SK-N-SH treated with all-trans-retinoic acid at 6 μM for 48 hours (cell line): ENCODE data around the gene CD276.

ENCODE experiments used
- PPARA ChIP-seq: fragments of 250-450 bp; sonication (Bioruptor Pico); IDR thresholded peaks from 2 replicates; pipeline ENCODE4 v1.5.0; 2020; ENCODE audit warnings: mild to moderate bottlenecking, borderline replicate concordance
- ZFP3 ChIP-seq: fragments of 250-450 bp; sonication (Bioruptor Pico); IDR thresholded peaks from 2 replicates; pipeline ENCODE4 v1.5.0; 2020; ENCODE audit warnings: mild to moderate bottlenecking, moderate library complexity
- TF ChIP-seq, protein P1 (sequence below): fragments of 250-450 bp; sonication (Bioruptor Pico); IDR thresholded peaks from 2 replicates; pipeline ENCODE4 v1.8.0; 2021; ENCODE audit warnings: low read depth, mild to moderate bottlenecking, moderate library complexity, borderline replicate concordance
- TF ChIP-seq, protein P2 (sequence below): fragments of 250-450 bp; sonication (Bioruptor Pico); IDR thresholded peaks from 2 replicates; pipeline ENCODE4 v1.5.1; 2020; ENCODE audit warnings: low read depth, mild to moderate bottlenecking, moderate library complexity

GRCh38 chr15:73754461-73754860 lies 70.3 kb downstream of the CD276 start:
- TF ChIP-seq PPARA (CRISPR knock-in tag) (no peak), ZFP3 (CRISPR knock-in tag) (no peak)
- TF ChIP-seq, protein P1, sequence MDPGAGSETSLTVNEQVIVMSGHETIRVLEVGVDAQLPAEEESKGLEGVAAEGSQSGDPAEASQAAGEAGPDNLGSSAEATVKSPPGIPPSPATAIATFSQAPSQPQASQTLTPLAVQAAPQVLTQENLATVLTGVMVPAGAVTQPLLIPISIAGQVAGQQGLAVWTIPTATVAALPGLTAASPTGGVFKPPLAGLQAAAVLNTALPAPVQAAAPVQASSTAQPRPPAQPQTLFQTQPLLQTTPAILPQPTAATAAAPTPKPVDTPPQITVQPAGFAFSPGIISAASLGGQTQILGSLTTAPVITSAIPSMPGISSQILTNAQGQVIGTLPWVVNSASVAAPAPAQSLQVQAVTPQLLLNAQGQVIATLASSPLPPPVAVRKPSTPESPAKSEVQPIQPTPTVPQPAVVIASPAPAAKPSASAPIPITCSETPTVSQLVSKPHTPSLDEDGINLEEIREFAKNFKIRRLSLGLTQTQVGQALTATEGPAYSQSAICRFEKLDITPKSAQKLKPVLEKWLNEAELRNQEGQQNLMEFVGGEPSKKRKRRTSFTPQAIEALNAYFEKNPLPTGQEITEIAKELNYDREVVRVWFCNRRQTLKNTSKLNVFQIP (CRISPR knock-in tag) = no peak
- TF ChIP-seq, protein P2, sequence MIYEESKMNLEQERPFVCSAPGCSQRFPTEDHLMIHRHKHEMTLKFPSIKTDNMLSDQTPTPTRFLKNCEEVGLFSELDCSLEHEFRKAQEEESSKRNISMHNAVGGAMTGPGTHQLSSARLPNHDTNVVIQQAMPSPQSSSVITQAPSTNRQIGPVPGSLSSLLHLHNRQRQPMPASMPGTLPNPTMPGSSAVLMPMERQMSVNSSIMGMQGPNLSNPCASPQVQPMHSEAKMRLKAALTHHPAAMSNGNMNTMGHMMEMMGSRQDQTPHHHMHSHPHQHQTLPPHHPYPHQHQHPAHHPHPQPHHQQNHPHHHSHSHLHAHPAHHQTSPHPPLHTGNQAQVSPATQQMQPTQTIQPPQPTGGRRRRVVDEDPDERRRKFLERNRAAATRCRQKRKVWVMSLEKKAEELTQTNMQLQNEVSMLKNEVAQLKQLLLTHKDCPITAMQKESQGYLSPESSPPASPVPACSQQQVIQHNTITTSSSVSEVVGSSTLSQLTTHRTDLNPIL (CRISPR knock-in tag) = no peak
